HAP-1 (cell line): Measurements from ENCODE around the gene AASDHPPT.

Source experiments
- DNase-seq, 2 experiments: peaks; one replicate each; pipeline ENCODE4 v3.0.0-alpha.2; 2016 to 2020; ENCODE audit warnings: low spot score in 2 of 2
- H3K27me3 ChIP-seq: fragments of 250-450 bp; sonication (Bioruptor Pico); 2 replicates; pipeline ENCODE4 v1.5.1; 2020; ENCODE audit warnings: low read depth, mild to moderate bottlenecking, moderate library complexity
- H3K36me3 ChIP-seq: fragments of 250-450 bp; sonication (Bioruptor Pico); replicated peaks from 2 replicates; pipeline ENCODE4 v1.5.1; 2020; ENCODE audit warnings: mild to moderate bottlenecking
- H3K4me1 ChIP-seq: fragments of 250-450 bp; sonication (Bioruptor Pico); 2 replicates; pipeline ENCODE4 v1.5.1; 2020; ENCODE audit warnings: mild to moderate bottlenecking
- H3K4me3 ChIP-seq: fragments of 250-450 bp; sonication (Bioruptor Pico); 2 replicates; pipeline ENCODE4 v1.5.1; 2020; ENCODE audit warnings: mild to moderate bottlenecking, moderate library complexity
- H3K9me3 ChIP-seq: fragments of 250-450 bp; sonication (Bioruptor Pico); 2 replicates; pipeline ENCODE4 v1.5.1; 2020; ENCODE audit warnings: mild to moderate bottlenecking, moderate library complexity
- in situ Hi-C: fragments of 300-500 bp; cut with MboI; formaldehyde crosslinking; loops from 3 replicates; pipeline ENCODE4 v1.14.3; 2020; ENCODE audit warnings: low sequenced_read_pairs, inconsistent platforms, mixed read lengths

Gene AASDHPPT

GRCh38 chr11:106061954-106062949, 15.2 kb upstream of the AASDHPPT start:
- Histone ChIP-seq H3K9me3 (no peaks in the 10 kb centered on the region), H3K36me3 (no peaks in the 10 kb centered on the region), H3K4me1 (peaks cover 8% of the 10 kb centered on the region), H3K4me3 (no peak overlapping the region), H3K27me3 (no peaks in the 10 kb centered on the region)
- no peak for DNase-seq
- in situ Hi-C loops, result no loop called here

- Histone ChIP-seq H3K36me3 (no peaks in the 10 kb centered on the region), H3K27me3 (no peaks in the 10 kb centered on the region), H3K9me3 (no peaks in the 10 kb centered on the region), H3K4me3 (no peak overlapping the region), H3K4me1 (peaks cover 8% of the 10 kb centered on the region)
- DNase-seq, result no peak
- in situ Hi-C loops, result no loop called here
These were observed 14.5 kb upstream of the AASDHPPT start for GRCh38 chr11:106063009-106063408.

- H3K4me1 ChIP-seq, result peaks cover 4% of the 10 kb centered on the region
- no peaks in the 10 kb centered on the region for H3K9me3 ChIP-seq
- H3K27me3 ChIP-seq, result no peaks in the 10 kb centered on the region
- no peak overlapping the region for H3K4me3 ChIP-seq
- DNase-seq, result no peak
- H3K36me3 ChIP-seq, result no peaks in the 10 kb centered on the region
- in situ Hi-C loops, result no loop called here
These were observed 6.9 kb upstream of the AASDHPPT start for GRCh38 chr11:106070606-106071005.

GRCh38 chr11:106072804-106073203, 4.7 kb upstream of the AASDHPPT start:
- in situ Hi-C loops, result no loop called here
- Histone ChIP-seq H3K27me3 (no peaks in the 10 kb centered on the region), H3K36me3 (no peaks in the 10 kb centered on the region; the same call in 1 of the 2 replicates), H3K4me1 (peaks cover 9% of the 10 kb centered on the region), H3K9me3 (no peaks in the 10 kb centered on the region), H3K4me3 (no peak overlapping the region)
- no peak for DNase-seq

- in situ Hi-C loops, result no loop called here
- DNase-seq, result no peak
These were observed 1.1 kb upstream of the AASDHPPT start for GRCh38 chr11:106076171-106076918.

GRCh38 chr11:106076919-106077608, 398 bp upstream of the AASDHPPT start, which contains the start of gene KBTBD3:
Gene KBTBD3 (minus strand): TSS chr11:106077347. CDS start chr11:106059097, 18,250 bp downstream.
- DNase-seq, result peak; percentile 98 to 99
- in situ Hi-C loops, result no loop called here
- peak within 1 kb of the TSS; percentile 89 for H3K4me3 ChIP-seq
- H3K27me3 ChIP-seq, result no peaks in the 10 kb centered on the region
- H3K4me1 ChIP-seq, result peaks cover 19% of the 10 kb centered on the region
- H3K36me3 ChIP-seq, result peaks cover 27% of the 10 kb centered on the region
- H3K9me3 ChIP-seq, result no peaks in the 10 kb centered on the region

More at GRCh38 chr11:106076171-106076918, 1.1 kb upstream of the AASDHPPT start:
- no peaks in the 10 kb centered on the region for H3K9me3 ChIP-seq
- no peaks in the 10 kb centered on the region for H3K27me3 ChIP-seq
- H3K4me3 ChIP-seq, result peak overlapping the region; percentile 89
- H3K36me3 ChIP-seq, result peaks cover 23% of the 10 kb centered on the region
- H3K4me1 ChIP-seq, result peaks cover 19% of the 10 kb centered on the region

- no peak for DNase-seq
- Histone ChIP-seq H3K27me3 (no peaks in the 10 kb centered on the region), H3K4me1 (peaks cover 9% of the 10 kb centered on the region), H3K4me3 (no peak overlapping the region), H3K36me3 (peaks cover 44% of the 10 kb centered on the region), H3K9me3 (no peaks in the 10 kb centered on the region)
- in situ Hi-C loops, result no loop called here
These were observed 4.6 kb downstream of the AASDHPPT start for GRCh38 chr11:106082096-106082495.

GRCh38 chr11:106086135-106086534, 8.7 kb downstream of the AASDHPPT start:
- H3K4me3 ChIP-seq, result no peak overlapping the region
- no peak for DNase-seq
- H3K36me3 ChIP-seq, result peaks cover 37% of the 10 kb centered on the region
- no peaks in the 10 kb centered on the region for H3K9me3 ChIP-seq
- in situ Hi-C loops, result no loop called here
- peaks cover 12% of the 10 kb centered on the region for H3K4me1 ChIP-seq
- H3K27me3 ChIP-seq, result no peaks in the 10 kb centered on the region

GRCh38 chr11:106086850-106087249, 9.4 kb downstream of the AASDHPPT start:
- no peak for DNase-seq
- in situ Hi-C loops, result no loop called here
- Histone ChIP-seq H3K27me3 (no peaks in the 10 kb centered on the region), H3K4me1 (peaks cover 12% of the 10 kb centered on the region), H3K36me3 (peaks cover 40% of the 10 kb centered on the region), H3K9me3 (no peaks in the 10 kb centered on the region), H3K4me3 (no peak overlapping the region)

GRCh38 chr11:106087815-106088435, 10.5 kb downstream of the AASDHPPT start:
- Histone ChIP-seq H3K27me3 (no peaks in the 10 kb centered on the region), H3K9me3 (no peaks in the 10 kb centered on the region), H3K36me3 (peaks cover 42% of the 10 kb centered on the region), H3K4me3 (no peak overlapping the region), H3K4me1 (peaks cover 12% of the 10 kb centered on the region)
- in situ Hi-C loops, result no loop called here
- peak; percentile 26 to 52 for DNase-seq

- peaks cover 40% of the 10 kb centered on the region for H3K36me3 ChIP-seq
- no peaks in the 10 kb centered on the region for H3K9me3 ChIP-seq
- H3K4me1 ChIP-seq, result peaks cover 12% of the 10 kb centered on the region
- H3K4me3 ChIP-seq, result no peak overlapping the region
- H3K27me3 ChIP-seq, result no peaks in the 10 kb centered on the region
- in situ Hi-C loops, result no loop called here
- DNase-seq, result no peak
These were observed 11.4 kb downstream of the AASDHPPT start for GRCh38 chr11:106088896-106089295.

- in situ Hi-C loops, result no loop called here
- Histone ChIP-seq H3K36me3 (peaks cover 65% of the 10 kb centered on the region), H3K4me3 (no peak overlapping the region), H3K27me3 (no peaks in the 10 kb centered on the region), H3K9me3 (no peaks in the 10 kb centered on the region), H3K4me1 (peaks cover 12% of the 10 kb centered on the region)
- no peak for DNase-seq
These were observed 14.1 kb downstream of the AASDHPPT start for GRCh38 chr11:106091480-106092123.

- no peaks in the 10 kb centered on the region for H3K27me3 ChIP-seq
- peaks cover 10% of the 10 kb centered on the region for H3K4me1 ChIP-seq
- no peaks in the 10 kb centered on the region for H3K9me3 ChIP-seq
- H3K4me3 ChIP-seq, result no peak overlapping the region
- H3K36me3 ChIP-seq, result peaks cover 73% of the 10 kb centered on the region
- no peak for DNase-seq
- in situ Hi-C loops, result no loop called here
These were observed 15.0 kb downstream of the AASDHPPT start for GRCh38 chr11:106092446-106092845.
